Lower leg skin (tissue), 3 donors: ENCODE data around the gene IFITM1.

Experiments
- CTCF ChIP-seq, 3 donors: fragments of 450-650 bp; IDR thresholded peaks; one replicate each; pipeline ENCODE4 v1.5.1; 2016; ENCODE audit warnings: antibody characterized with exemption in 3 of 3, mild to moderate bottlenecking in 3 of 3, moderate library complexity in 2 of 3
- POLR2A ChIP-seq, 2 donors: fragments of 450-650 bp; IDR thresholded peaks; one replicate each; pipeline ENCODE4 v1.6.1; 2016 to 2017; ENCODE audit warnings: antibody characterized with exemption in 2 of 2, mild to moderate bottlenecking in 1 of 2, moderate library complexity in 1 of 2

- no peak for TF ChIP-seq CTCF (IDR thresholded peaks at IDR 0.05)
- no peak for TF ChIP-seq POLR2A (IDR thresholded peaks at IDR 0.05)
Measured at GRCh38 chr11:336659-337198, 22.9 kb downstream of the IFITM1 start.
